Stimulated activated CD8-positive, alpha-beta memory T cell treated with anti-CD3 and anti-CD28 coated beads, Interleukin-15, amount 100 ng/mL, for 1 hour (primary cell): Measurements from ENCODE around the gene IL1RAP.

ENCODE experiments used
- DNase-seq: peaks from one replicate; pipeline ENCODE4 v3.0.0-alpha.2; 2020; ENCODE audit warnings: low read depth

IL1RAP gene

GRCh38 chr3:190577225-190577624, 63.3 kb downstream of the IL1RAP start:
- no peak for DNase-seq

- no peak for DNase-seq
These were observed 65.7 kb downstream of the IL1RAP start for GRCh38 chr3:190579514-190580137.

- DNase-seq: no peak
These were observed 66.5 kb downstream of the IL1RAP start for GRCh38 chr3:190580417-190580816.

- DNase-seq: no peak
These were observed 67.2 kb downstream of the IL1RAP start for GRCh38 chr3:190581041-190581541.

- no peak for DNase-seq
These were observed 68.8 kb downstream of the IL1RAP start for GRCh38 chr3:190582667-190583066.

- DNase-seq: no peak
These were observed 72.1 kb downstream of the IL1RAP start for GRCh38 chr3:190585805-190586630.

GRCh38 chr3:190586631-190587011, 72.7 kb downstream of the IL1RAP start:
- no peak for DNase-seq

GRCh38 chr3:190588570-190588969, 74.7 kb downstream of the IL1RAP start:
- DNase-seq: no peak

- no peak for DNase-seq
These were observed 75.4 kb downstream of the IL1RAP start for GRCh38 chr3:190589326-190589725.

GRCh38 chr3:190591080-190591479, 77.2 kb downstream of the IL1RAP start:
- no peak for DNase-seq

GRCh38 chr3:190593075-190593474, 79.2 kb downstream of the IL1RAP start:
- no peak for DNase-seq

GRCh38 chr3:190594171-190594570, 80.3 kb downstream of the IL1RAP start:
- no peak for DNase-seq

GRCh38 chr3:190595179-190595795, 81.4 kb downstream of the IL1RAP start:
- DNase-seq: no peak

GRCh38 chr3:190595807-190596206, 81.9 kb downstream of the IL1RAP start:
- no peak for DNase-seq

- no peak for DNase-seq
These were observed 82.7 kb downstream of the IL1RAP start for GRCh38 chr3:190596349-190597285.

GRCh38 chr3:190597291-190597690, 83.4 kb downstream of the IL1RAP start:
- DNase-seq: no peak

- no peak for DNase-seq
These were observed 87.7 kb downstream of the IL1RAP start for GRCh38 chr3:190601622-190602021.

- no peak for DNase-seq
These were observed 91.5 kb downstream of the IL1RAP start for GRCh38 chr3:190605385-190605784.

GRCh38 chr3:190606596-190606995, 92.7 kb downstream of the IL1RAP start:
- DNase-seq: no peak

GRCh38 chr3:190607021-190607420, 93.1 kb downstream of the IL1RAP start:
- no peak for DNase-seq

GRCh38 chr3:190608850-190609589, 95.1 kb downstream of the IL1RAP start:
- no peak for DNase-seq
